Mucosa of stomach (tissue), 1 donor: ENCODE data around the gene SVOP.

ENCODE experiments used
- H3K27me3 ChIP-seq: one replicate; pipeline ENCODE4 v1.7.0; 2013; ENCODE audit warnings: mild to moderate bottlenecking, low read length; ENCODE audit not compliant: control insufficient read depth, insufficient read depth
- H3K36me3 ChIP-seq: one replicate; pipeline ENCODE4 v1.7.0; 2013; ENCODE audit warnings: low read length; ENCODE audit not compliant: control insufficient read depth, insufficient read depth
- H3K4me1 ChIP-seq: one replicate; pipeline ENCODE4 v1.7.0; 2013; ENCODE audit warnings: mild to moderate bottlenecking, low read length; ENCODE audit not compliant: control insufficient read depth, insufficient read depth
- H3K4me3 ChIP-seq: one replicate; pipeline ENCODE4 v1.7.0; 2013; ENCODE audit warnings: low read length
- H3K9ac ChIP-seq: one replicate; pipeline ENCODE4 v1.7.0; 2013; ENCODE audit warnings: mild to moderate bottlenecking, low read length, moderate library complexity
- H3K9me3 ChIP-seq: one replicate; pipeline ENCODE4 v1.7.0; 2013; ENCODE audit warnings: mild to moderate bottlenecking, low read length, moderate library complexity; ENCODE audit not compliant: control insufficient read depth
- donor health status: Pancreatic carcinoma.

SVOP gene

DNA sequence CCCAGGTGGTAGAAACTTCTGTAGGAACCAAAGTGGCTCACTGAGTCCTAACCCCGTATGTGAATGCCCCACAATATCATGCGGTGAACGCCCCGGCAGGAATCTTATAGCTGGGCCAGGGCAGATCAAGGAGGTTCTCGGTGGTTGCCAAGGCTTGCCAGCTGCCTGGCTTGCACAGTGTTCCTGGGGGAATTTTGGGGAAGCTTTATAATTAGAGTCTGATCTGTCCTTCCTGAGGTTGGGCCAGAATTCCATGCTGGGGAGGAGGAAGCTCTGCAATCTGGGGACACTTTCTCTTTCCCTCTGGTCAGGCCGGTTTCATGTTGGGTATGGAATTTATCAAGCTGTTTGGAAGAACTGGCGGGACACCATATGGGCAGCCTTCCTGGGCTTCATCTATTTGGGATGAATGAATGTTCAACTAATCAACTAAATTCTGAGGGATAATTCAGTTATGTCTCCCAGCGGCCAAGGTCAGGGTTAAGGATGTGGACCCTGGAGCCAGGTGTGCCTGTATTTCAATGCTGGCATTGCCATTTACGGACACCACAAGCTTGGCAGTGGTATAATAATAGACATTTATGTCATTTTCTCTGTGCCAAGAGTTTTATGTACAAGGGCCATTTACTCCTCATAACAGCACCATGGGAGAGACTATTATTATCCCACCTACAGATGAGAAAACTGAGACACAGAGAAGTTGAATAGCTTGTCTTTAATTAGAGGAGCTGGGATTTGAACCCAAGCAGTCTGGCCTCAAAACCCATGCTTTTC lies 54.3 kb downstream of the SVOP start:
- H3K4me1 ChIP-seq = no peaks in the 10 kb centered on the region
- H3K27me3 ChIP-seq = no peaks in the 10 kb centered on the region
- no peaks in the 10 kb centered on the region for H3K36me3 ChIP-seq
- H3K9ac ChIP-seq = no peak overlapping the region
- H3K9me3 ChIP-seq = no peaks in the 10 kb centered on the region
- H3K4me3 ChIP-seq = no peak overlapping the region

- Histone ChIP-seq H3K9ac (no peak overlapping the region), H3K36me3 (no peaks in the 10 kb centered on the region), H3K4me3 (no peak overlapping the region), H3K27me3 (no peaks in the 10 kb centered on the region), H3K9me3 (no peaks in the 10 kb centered on the region), H3K4me1 (no peaks in the 10 kb centered on the region)
Measured at GRCh38 chr12:108965886-108966285, 55.0 kb downstream of the SVOP start.

GRCh38 chr12:108964371-108965352 lies 56.2 kb downstream of the SVOP start:
- Histone ChIP-seq H3K4me1 (no peaks in the 10 kb centered on the region), H3K9me3 (no peaks in the 10 kb centered on the region), H3K27me3 (no peaks in the 10 kb centered on the region), H3K36me3 (no peaks in the 10 kb centered on the region), H3K9ac (no peak overlapping the region), H3K4me3 (no peak overlapping the region)

GRCh38 chr12:108962256-108962655 lies 58.6 kb downstream of the SVOP start:
- Histone ChIP-seq H3K36me3 (no peaks in the 10 kb centered on the region), H3K27me3 (no peaks in the 10 kb centered on the region), H3K4me3 (no peak overlapping the region), H3K4me1 (no peaks in the 10 kb centered on the region), H3K9ac (no peak overlapping the region), H3K9me3 (no peaks in the 10 kb centered on the region)

GRCh38 chr12:108959748-108960655 lies 60.9 kb downstream of the SVOP start:
- H3K4me3 ChIP-seq = no peak overlapping the region
- H3K9ac ChIP-seq = no peak overlapping the region
- H3K4me1 ChIP-seq = no peaks in the 10 kb centered on the region
- no peaks in the 10 kb centered on the region for H3K27me3 ChIP-seq
- H3K9me3 ChIP-seq = no peaks in the 10 kb centered on the region
- H3K36me3 ChIP-seq = no peaks in the 10 kb centered on the region

DNA sequence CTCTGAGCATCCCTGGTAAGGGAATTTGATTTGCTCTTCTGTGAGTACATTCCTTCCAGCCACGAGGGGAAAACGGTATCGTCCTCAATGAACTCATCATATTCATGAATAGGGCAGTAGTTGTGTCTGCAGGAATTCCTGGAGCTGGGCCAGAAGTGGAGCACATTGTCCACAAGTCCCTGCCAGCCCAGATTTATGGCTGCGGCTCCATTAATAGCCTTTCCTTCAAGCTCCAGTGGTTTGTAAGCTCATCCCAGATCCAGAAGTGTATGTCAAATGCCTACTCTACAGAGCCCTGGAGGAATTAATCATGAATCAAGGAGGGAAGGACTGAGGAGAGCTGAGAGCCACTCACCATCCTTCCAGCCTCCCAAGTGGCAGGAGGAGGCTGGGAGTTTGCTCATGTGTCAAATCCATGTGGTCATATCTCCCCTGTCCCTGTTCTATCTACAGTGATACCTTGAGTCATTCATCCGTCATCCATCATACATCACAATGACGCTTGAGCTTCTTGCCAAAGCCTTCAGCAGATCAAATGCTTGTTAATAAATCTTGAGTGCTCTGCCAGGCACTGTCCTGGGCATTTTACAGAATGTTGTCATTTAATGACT lies 65.5 kb downstream of the SVOP start:
- Histone ChIP-seq H3K27me3 (no peaks in the 10 kb centered on the region), H3K4me3 (no peak overlapping the region), H3K9ac (no peak overlapping the region), H3K4me1 (no peaks in the 10 kb centered on the region), H3K9me3 (no peaks in the 10 kb centered on the region), H3K36me3 (no peaks in the 10 kb centered on the region)

DNA sequence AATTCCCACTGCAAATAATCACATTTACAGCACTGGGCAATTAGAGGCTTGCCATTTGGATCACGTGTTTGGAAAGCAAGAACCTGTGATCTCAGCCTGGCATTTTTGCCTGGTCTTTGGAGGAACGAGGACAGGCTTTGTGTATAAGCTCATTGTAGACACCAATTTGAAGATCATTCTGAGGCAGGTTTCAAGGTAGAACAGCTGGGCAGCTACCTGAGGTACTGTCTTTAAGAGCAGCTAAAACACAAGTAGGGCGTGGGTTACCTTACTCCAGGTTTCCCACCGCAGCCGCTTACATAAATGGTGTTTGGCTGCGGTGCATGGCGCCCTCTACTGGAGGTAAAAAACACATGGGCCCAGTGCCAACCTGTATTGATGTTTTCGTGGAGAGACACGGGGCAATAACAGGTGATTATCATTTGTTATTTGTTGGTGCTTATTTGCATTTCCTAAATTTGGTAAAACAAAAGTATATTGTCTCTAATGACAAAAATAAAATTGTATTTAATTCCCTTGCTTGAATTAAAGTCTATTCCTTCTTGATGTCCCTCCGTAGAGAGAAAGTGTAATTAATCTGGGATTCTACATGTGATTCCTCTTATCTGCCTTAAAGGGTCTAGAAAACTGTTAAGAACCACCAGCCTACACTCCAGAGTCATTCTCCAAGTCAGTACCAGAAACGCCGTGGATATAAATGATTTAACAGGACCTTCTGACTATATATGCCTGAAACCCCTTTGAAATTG lies 69.7 kb downstream of the SVOP start:
- Histone ChIP-seq H3K9ac (no peak overlapping the region), H3K9me3 (no peaks in the 10 kb centered on the region), H3K36me3 (no peaks in the 10 kb centered on the region), H3K27me3 (no peaks in the 10 kb centered on the region), H3K4me1 (no peaks in the 10 kb centered on the region), H3K4me3 (no peak overlapping the region)

DNA sequence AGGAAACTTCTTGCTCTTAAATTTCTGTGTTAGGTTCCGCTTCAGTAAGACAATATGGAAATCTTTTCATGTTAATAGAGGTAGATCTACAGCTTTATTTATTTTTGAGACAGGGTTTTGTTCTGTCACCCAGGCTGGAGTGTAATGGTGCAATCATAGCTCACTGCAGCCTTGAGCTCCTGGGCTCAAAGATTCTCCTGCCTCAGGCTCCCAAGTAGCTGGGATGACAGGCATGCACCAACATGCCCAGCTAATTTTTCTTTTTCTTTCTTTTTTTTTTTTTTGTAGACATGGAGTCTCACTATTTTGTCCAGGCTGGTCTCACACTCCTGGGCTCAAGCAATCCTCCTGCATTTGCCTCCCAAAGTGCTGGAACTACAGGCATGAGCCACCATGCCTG lies 70.9 kb downstream of the SVOP start:
- Histone ChIP-seq H3K4me3 (no peak overlapping the region), H3K4me1 (no peaks in the 10 kb centered on the region), H3K9ac (no peak overlapping the region), H3K9me3 (no peaks in the 10 kb centered on the region), H3K36me3 (no peaks in the 10 kb centered on the region), H3K27me3 (no peaks in the 10 kb centered on the region)

DNA sequence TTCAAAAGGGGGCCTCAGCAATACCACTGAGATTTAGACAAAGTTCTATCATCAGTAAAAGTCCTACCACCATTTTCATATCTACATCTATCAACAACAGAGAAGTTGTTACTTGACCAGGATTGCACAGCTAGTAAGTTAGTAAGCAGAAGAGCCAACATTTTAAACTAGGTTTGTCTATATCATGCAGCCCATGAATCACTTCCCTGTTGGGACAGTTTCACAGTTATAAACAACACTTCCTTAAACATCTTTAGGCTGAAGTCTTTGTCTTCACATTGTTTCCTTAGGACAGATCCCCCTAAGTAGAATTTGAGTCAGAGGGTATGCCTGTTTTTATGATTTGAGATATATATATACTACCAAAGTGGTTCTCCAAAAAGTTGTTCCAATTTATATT lies 72.5 kb downstream of the SVOP start:
- Histone ChIP-seq H3K9me3 (no peaks in the 10 kb centered on the region), H3K36me3 (no peaks in the 10 kb centered on the region), H3K4me1 (no peaks in the 10 kb centered on the region), H3K27me3 (no peaks in the 10 kb centered on the region), H3K4me3 (no peak overlapping the region), H3K9ac (no peak overlapping the region)

- H3K36me3 ChIP-seq = no peaks in the 10 kb centered on the region
- H3K27me3 ChIP-seq = no peaks in the 10 kb centered on the region
- no peaks in the 10 kb centered on the region for H3K9me3 ChIP-seq
- H3K4me3 ChIP-seq = no peak overlapping the region
- no peaks in the 10 kb centered on the region for H3K4me1 ChIP-seq
- H3K9ac ChIP-seq = no peak overlapping the region
Measured at GRCh38 chr12:108947097-108947496, 73.8 kb downstream of the SVOP start.

GRCh38 chr12:108940138-108940537 lies 80.7 kb downstream of the SVOP start:
- Histone ChIP-seq H3K27me3 (no peaks in the 10 kb centered on the region), H3K36me3 (no peaks in the 10 kb centered on the region), H3K9ac (no peak overlapping the region), H3K4me1 (no peaks in the 10 kb centered on the region), H3K9me3 (no peaks in the 10 kb centered on the region), H3K4me3 (no peak overlapping the region)
